H1 (cell line): Measurements from ENCODE around the gene PNPLA1. TPM values are rescaled to one million over a fixed set of nuclear protein-coding genes. Genes with fewer than 3 reads are reported as not detected.

Source experiments
- polyA plus RNA-seq, 7 experiments: library from polyadenylated mRNA; depleted of rRNA in 3 of 7; stranded (reverse) in 5 of 7; unstranded in 2 of 7; fragments of >200 nt in 5 of 7; fragments of 200-250 nt in 2 of 7; gene quantifications; 1 replicate in 5 of 7; 2 replicates in 1 of 7; 4 replicates in 1 of 7; pipeline versions ENCODE4 v1.2.1 to v1.2.3, GENCODE V29; 2011 to 2013; ENCODE audit warnings: missing spikeins in 2 of 7, mixed read lengths in 2 of 7
- total RNA-seq: library from RNA; stranded (reverse); fragmentation: NEBNext Ultra II Directional; extraction: Animal tissue kit (Norgen Biotek cat#: 25700); gene quantifications from 2 replicates; pipeline ENCODE4 v1.2.1, GENCODE V29; 2021
- TF ChIP-seq, protein P1 (sequence below): IDR thresholded peaks from 2 replicates; pipeline ENCODE4 v1.6.1; 2012; ENCODE audit warnings: low read length, inconsistent platforms

PNPLA1 gene
- total and polyA plus RNA-seq, 2 of the 8 experiments (the other 6 are each of a cell fraction or from before 2014, with no cell fraction given): not detected

DNA sequence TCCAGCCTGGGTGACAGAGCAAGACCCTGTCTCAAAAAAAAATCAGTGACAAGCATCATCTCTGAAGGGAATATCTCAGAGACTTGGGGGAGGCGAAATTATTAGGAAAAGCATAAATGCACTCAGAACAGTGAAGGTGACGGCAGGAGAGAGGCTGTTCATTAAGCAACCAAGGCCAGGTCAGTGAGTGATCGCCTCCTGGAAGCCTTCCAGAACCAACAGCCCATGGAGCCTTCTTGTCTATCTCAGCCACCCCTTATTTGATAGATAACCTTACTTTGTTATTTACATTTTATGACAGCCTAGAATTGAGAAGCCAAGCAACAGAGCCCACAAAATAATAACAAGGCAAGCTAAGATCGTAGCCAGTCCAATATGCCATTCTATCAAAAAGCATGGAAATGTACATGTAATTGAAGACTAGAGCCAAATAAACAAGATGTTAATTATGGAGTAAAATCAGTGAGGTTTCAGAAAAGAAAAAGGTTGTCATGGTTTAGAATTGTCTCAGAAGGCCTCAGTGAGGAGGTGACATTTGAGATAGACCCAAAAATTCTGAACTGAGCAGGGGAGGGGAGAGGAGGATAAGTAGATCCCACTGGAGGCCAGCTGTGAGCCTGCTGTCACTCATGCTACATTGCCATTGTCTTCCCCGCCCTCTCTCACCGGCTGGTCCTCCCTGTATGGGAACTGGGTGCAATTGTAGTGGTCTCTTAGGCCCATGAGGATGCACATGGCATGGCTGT, 49.0 kb downstream of the PNPLA1 start (continued):
- TF ChIP-seq, protein P1, sequence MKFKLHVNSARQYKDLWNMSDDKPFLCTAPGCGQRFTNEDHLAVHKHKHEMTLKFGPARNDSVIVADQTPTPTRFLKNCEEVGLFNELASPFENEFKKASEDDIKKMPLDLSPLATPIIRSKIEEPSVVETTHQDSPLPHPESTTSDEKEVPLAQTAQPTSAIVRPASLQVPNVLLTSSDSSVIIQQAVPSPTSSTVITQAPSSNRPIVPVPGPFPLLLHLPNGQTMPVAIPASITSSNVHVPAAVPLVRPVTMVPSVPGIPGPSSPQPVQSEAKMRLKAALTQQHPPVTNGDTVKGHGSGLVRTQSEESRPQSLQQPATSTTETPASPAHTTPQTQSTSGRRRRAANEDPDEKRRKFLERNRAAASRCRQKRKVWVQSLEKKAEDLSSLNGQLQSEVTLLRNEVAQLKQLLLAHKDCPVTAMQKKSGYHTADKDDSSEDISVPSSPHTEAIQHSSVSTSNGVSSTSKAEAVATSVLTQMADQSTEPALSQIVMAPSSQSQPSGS: no peak
- TF ChIP-seq, all 59 proteins: peak for 0
